GM19468 (cell line): ENCODE data around the gene USF2.
"Not testable (repeated sequence)": the region's sequence is repeated elsewhere in the genome, so short reads cannot be mapped to it uniquely, and the experiment has no call there.

Source experiments
- ATAC-seq: cut with Tn5 transposase; IDR thresholded peaks from one replicate; pipeline ENCODE4 v1.9.1; 2021; ENCODE audit warnings: mild to moderate bottlenecking, moderate library complexity, moderate number of reproducible peaks; ENCODE audit not compliant: unreplicated experiment; ENCODE audit errors: extremely low read depth

USF2 gene

GRCh38 chr19:35279985-35280821, 11.4 kb downstream of the USF2 start:
- no peak for ATAC-seq

- no peak for ATAC-seq
Observed at GRCh38 chr19:35281303-35281702, 12.5 kb downstream of the USF2 start.

- no peak for ATAC-seq
Observed at GRCh38 chr19:35284153-35285094, 15.7 kb downstream of the USF2 start.

GRCh38 chr19:35285095-35285449, 16.3 kb downstream of the USF2 start:
- ATAC-seq = no peak

GRCh38 chr19:35285465-35285864, 16.7 kb downstream of the USF2 start:
- not testable (repeated sequence) for ATAC-seq

GRCh38 chr19:35286101-35286500, 17.3 kb downstream of the USF2 start:
- not testable (repeated sequence) for ATAC-seq

GRCh38 chr19:35287713-35288112, 19.0 kb downstream of the USF2 start:
- ATAC-seq = no peak

GRCh38 chr19:35288331-35288730, 19.6 kb downstream of the USF2 start:
- ATAC-seq = no peak

GRCh38 chr19:35288906-35289305, 20.1 kb downstream of the USF2 start:
- ATAC-seq = no peak

GRCh38 chr19:35290381-35291127, 21.8 kb downstream of the USF2 start:
- ATAC-seq = no peak

GRCh38 chr19:35291259-35291658, 22.5 kb downstream of the USF2 start:
- ATAC-seq = no peak

GRCh38 chr19:35291916-35292315, 23.2 kb downstream of the USF2 start, which contains the start of gene MAG:
TSS of gene MAG (plus strand) at chr19:35292161. CDS start at chr19:35295409, 3,248 bp downstream.
- ATAC-seq = no peak

- no peak for ATAC-seq
Observed at GRCh38 chr19:35292421-35293362, 23.9 kb downstream of the USF2 start.

- no peak for ATAC-seq
Observed at GRCh38 chr19:35293363-35293739, 24.6 kb downstream of the USF2 start.

- no peak for ATAC-seq
Observed at GRCh38 chr19:35293808-35294207, 25.0 kb downstream of the USF2 start.

GRCh38 chr19:35294328-35294727, 25.6 kb downstream of the USF2 start:
- no peak for ATAC-seq

- no peak for ATAC-seq
Observed at GRCh38 chr19:35294859-35295791, 26.4 kb downstream of the USF2 start.

- no peak for ATAC-seq
Observed at GRCh38 chr19:35295792-35296462, 27.2 kb downstream of the USF2 start.
